K562 (cell line): Measurements from ENCODE around the gene SLC22A23. TPM values are rescaled to one million over a fixed set of nuclear protein-coding genes. Genes with fewer than 3 reads are reported as not detected.

Source experiments
- CEBPZ ChIP-seq: fragments of 150-350 bp; IDR thresholded peaks from 2 replicates; pipeline ENCODE4 v1.6.1; 2014; ENCODE audit warnings: low read depth, mild to moderate bottlenecking, low read length, borderline replicate concordance
- CHD2 ChIP-seq: IDR thresholded peaks from 2 replicates; pipeline ENCODE4 v1.6.1; 2011; ENCODE audit warnings: low read depth, low read length
- CHD4 ChIP-seq: fragments of 200-600 bp; sonication (generic); IDR thresholded peaks from 3 replicates; pipeline ENCODE4 v1.6.1; 2012; ENCODE audit warnings: low read depth, mild to moderate bottlenecking, mixed read lengths, low read length, inconsistent platforms; ENCODE audit not compliant: insufficient read depth, insufficient replicate concordance, poor library complexity, severe bottlenecking
- CSDE1 ChIP-seq, 2 experiments: fragments of 450-650 bp; IDR thresholded peaks; 2 replicates each; pipeline ENCODE4 v1.6.1; 2016; ENCODE audit warnings: mild to moderate bottlenecking in 1 of 2
- EHMT2 ChIP-seq: fragments of 450-650 bp; IDR thresholded peaks from 2 replicates; pipeline ENCODE4 v1.6.1; 2018; ENCODE audit warnings: antibody characterized with exemption
- GATAD2B ChIP-seq: fragments of 450-650 bp; IDR thresholded peaks from 2 replicates; pipeline ENCODE4 v1.6.1; 2017; ENCODE audit warnings: mild to moderate bottlenecking, borderline replicate concordance
- HEY1 ChIP-seq: fragments of 250-450 bp; sonication (Bioruptor Pico); IDR thresholded peaks from 2 replicates; pipeline ENCODE4 v1.5.0; 2020; ENCODE audit warnings: mild to moderate bottlenecking, moderate library complexity, borderline replicate concordance
- KLF6 ChIP-seq: fragments of 250-450 bp; sonication (Bioruptor Pico); IDR thresholded peaks from 2 replicates; pipeline ENCODE4 v1.4.0; 2020; ENCODE audit warnings: mild to moderate bottlenecking, moderate library complexity, borderline replicate concordance
- MAZ ChIP-seq, 2 experiments: fragments of 450-650 bp in 1 of 2; sonication (generic) in 1 of 2; formaldehyde crosslinking; IDR thresholded peaks in 1 of 2; conservative IDR thresholded peaks in 1 of 2; 2 replicates each; pipeline versions ENCODE4 v1.4.0 to v1.5.0; 2020; ENCODE audit warnings: mild to moderate bottlenecking in 1 of 2, missing genetic modification reagents in 1 of 2
- MXI1 ChIP-seq: IDR thresholded peaks from 2 replicates; pipeline ENCODE4 v1.6.1; 2011; ENCODE audit warnings: low read depth, mild to moderate bottlenecking, improper control_type of control experiment, low read length
- NFIX ChIP-seq: fragments of 250-450 bp; sonication (Bioruptor Pico); IDR thresholded peaks from 2 replicates; pipeline ENCODE4 v1.4.0; 2020; ENCODE audit warnings: low read depth, mild to moderate bottlenecking, moderate library complexity
- NR4A1 ChIP-seq, 2 experiments: fragments of 250-450 bp in 1 of 2; fragments of 450-650 bp in 1 of 2; sonication (Bioruptor Pico) in 1 of 2; IDR thresholded peaks; 2 replicates each; pipeline versions ENCODE4 v1.4.0 to v1.6.1; 2016 to 2020; ENCODE audit warnings: mild to moderate bottlenecking in 2 of 2, missing compliant biosample characterization in 1 of 2, missing genetic modification characterization in 1 of 2, moderate library complexity in 1 of 2
- OTX1 ChIP-seq: fragments of 450-650 bp; formaldehyde crosslinking; IDR thresholded peaks from 2 replicates; pipeline ENCODE4 v1.4.0; 2022; ENCODE audit warnings: mild to moderate bottlenecking
- RFX7 ChIP-seq: fragments of 250-450 bp; sonication (Bioruptor Pico); IDR thresholded peaks from 2 replicates; pipeline ENCODE4 v1.5.1; 2021; ENCODE audit warnings: mild to moderate bottlenecking
- RHOXF2B ChIP-seq: fragments of 250-450 bp; sonication (Bioruptor Pico); conservative IDR thresholded peaks from 2 replicates; pipeline ENCODE4 v1.5.1; 2021
- SAP30 ChIP-seq: fragments of 200-600 bp; sonication (generic); IDR thresholded peaks from 2 replicates; pipeline ENCODE4 v1.6.1; 2012; ENCODE audit warnings: borderline replicate concordance, low read depth, mild to moderate bottlenecking, moderate library complexity, low read length, control low read depth, inconsistent platforms; ENCODE audit not compliant: insufficient read depth, poor library complexity, severe bottlenecking
- SIN3A ChIP-seq, 2 experiments: fragments of 150-350 bp in 1 of 2; IDR thresholded peaks; 2 replicates each; pipeline ENCODE4 v1.6.1; 2011 to 2016; ENCODE audit warnings: borderline replicate concordance in 2 of 2, low read depth in 2 of 2, low read length in 2 of 2, mild to moderate bottlenecking in 2 of 2, moderate library complexity in 2 of 2; ENCODE audit not compliant: control insufficient read depth in 1 of 2
- SIN3B ChIP-seq: fragments of 450-650 bp; IDR thresholded peaks from 2 replicates; pipeline ENCODE4 v1.6.1; 2017; ENCODE audit warnings: low read depth, mild to moderate bottlenecking, moderate library complexity
- TCF3 ChIP-seq: sonication (generic); formaldehyde crosslinking; IDR thresholded peaks from 2 replicates; pipeline ENCODE4 v1.4.0; 2020; ENCODE audit warnings: mild to moderate bottlenecking, missing genetic modification reagents
- TEAD2 ChIP-seq: fragments of 450-650 bp; IDR thresholded peaks from 2 replicates; pipeline ENCODE4 v1.6.1; 2016; ENCODE audit warnings: missing genetic modification characterization, control low read depth, missing compliant biosample characterization
- YBX1 ChIP-seq: fragments of 450-650 bp; IDR thresholded peaks from 2 replicates; pipeline ENCODE4 v1.7.1; 2016; ENCODE audit warnings: mild to moderate bottlenecking
- ZFP30 ChIP-seq: fragments of 250-450 bp; sonication (Bioruptor Pico); IDR thresholded peaks from 2 replicates; pipeline ENCODE4 v1.8.0; 2022; ENCODE audit warnings: moderate library complexity, mild to moderate bottlenecking, inconsistent platforms, borderline replicate concordance
- ZNF184 ChIP-seq: sonication (generic); formaldehyde crosslinking; IDR thresholded peaks from 2 replicates; pipeline ENCODE4 v1.5.0; 2020; ENCODE audit warnings: missing genetic modification reagents
- ZNF41 ChIP-seq: fragments of 250-450 bp; sonication (Bioruptor Pico); conservative IDR thresholded peaks from 2 replicates; pipeline ENCODE4 v1.4.0; 2020; ENCODE audit warnings: mild to moderate bottlenecking
- ZNF695 ChIP-seq: fragments of 450-650 bp; formaldehyde crosslinking; IDR thresholded peaks from 2 replicates; pipeline ENCODE4 v1.4.0; 2020; ENCODE audit warnings: mild to moderate bottlenecking, moderate library complexity
- polyA plus RNA-seq, 8 experiments: library from polyadenylated mRNA; depleted of rRNA in 4 of 8; stranded (reverse) in 5 of 8; unstranded in 3 of 8; fragments of >200 nt; fragmentation: Nextera tagmentation in 2 of 8; fragmentation: Illumina TruSeq in 1 of 8; extraction: Ambion mirVana in 2 of 8; extraction: Trizol in 1 of 8; gene quantifications; 2 replicates each; pipeline versions ENCODE4 v1.2.1 to v1.2.3, GENCODE V29; 2011 to 2014; ENCODE audit warnings: inconsistent platforms in 1 of 8, missing spikeins in 1 of 8
- total RNA-seq, 7 experiments: library from RNA; depleted of rRNA in 6 of 7; stranded (reverse); fragments of >200 nt in 6 of 7; fragmentation: Illumina TruSeq in 2 of 7; extraction: Trizol in 2 of 7; gene quantifications; 2 replicates each; pipeline versions ENCODE4 v1.2.1 to v1.2.3, GENCODE V29; 2011 to 2021; ENCODE audit warnings: low replicate concordance in 1 of 7

SLC22A23 gene
- total and polyA plus RNA-seq, 9 of the 15 experiments (the other 6 are each of a cell fraction or from before 2014, with no cell fraction given), result 0.30 to 8.7 (median 2.5) TPM

- TF ChIP-seq CHD4, result no peak
- no peak for TF ChIP-seq ZNF41
- TF ChIP-seq HEY1 (CRISPR knock-in tag), result no peak
- 0 out of 2 replicates have a peak, but pooled peaks have one; percentile 35 for TF ChIP-seq GATAD2B
- TF ChIP-seq SIN3B, result peak; percentile 39; the same call in 1 of the 2 replicates
- no peak for TF ChIP-seq ZNF695
- no peak for TF ChIP-seq RHOXF2B (CRISPR knock-in tag)
- no peak for TF ChIP-seq KLF6 (CRISPR knock-in tag)
- TF ChIP-seq CSDE1 (IDR thresholded peaks at IDR 0.05), result no peak
- no peak for TF ChIP-seq RFX7
- TF ChIP-seq SAP30, result no peak
- 0 out of 2 replicates have a peak, but pooled peaks have one; percentile 10 for TF ChIP-seq CHD2
- TF ChIP-seq NR4A1 (CRISPR knock-in tag; IDR thresholded peaks at IDR 0.05), result no peak
- TF ChIP-seq NR4A1 (tag; IDR thresholded peaks at IDR 0.05), result no peak
- TF ChIP-seq TEAD2 (tag), result no peak
- TF ChIP-seq MAZ (CRISPR knock-in tag; conservative IDR thresholded peaks at IDR 0.05 in 1 of 2, IDR thresholded peaks at IDR 0.05 in 1 of 2), result peak; percentile 83 to 86
- TF ChIP-seq EHMT2, result no peak
- no peak for TF ChIP-seq MXI1
- TF ChIP-seq YBX1, result no peak
- no peak for TF ChIP-seq ZNF184
- no peak for TF ChIP-seq ZFP30 (CRISPR knock-in tag)
- TF ChIP-seq TCF3 (CRISPR knock-in tag), result no peak
- no peak for TF ChIP-seq NFIX (CRISPR knock-in tag)
- no peak for TF ChIP-seq CEBPZ
- TF ChIP-seq OTX1, result no peak
- TF ChIP-seq SIN3A (IDR thresholded peaks at IDR 0.05; ENCODE audit: borderline replicate concordance in 2 of 2, control insufficient read depth in 1 of 2, low read depth in 2 of 2, low read length in 2 of 2), result peak in 1 of 2 experiments; percentile 32; a peak in 1 of 4 replicates
These were observed at the start of gene SLC22A23 (continued) for GRCh38 chr6:3456898-3457709.
